ENCODE results near the gene TOLLIP. TPM values are rescaled to one million over a fixed set of nuclear protein-coding genes. Genes with fewer than 3 reads are reported as not detected.
A peak's percentile ranks its signal among the peaks of the same experiment; 100 is the strongest.

Gene TOLLIP
- total RNA-seq, 1 experiment from 2014 or later: 32.3 TPM

DNA sequence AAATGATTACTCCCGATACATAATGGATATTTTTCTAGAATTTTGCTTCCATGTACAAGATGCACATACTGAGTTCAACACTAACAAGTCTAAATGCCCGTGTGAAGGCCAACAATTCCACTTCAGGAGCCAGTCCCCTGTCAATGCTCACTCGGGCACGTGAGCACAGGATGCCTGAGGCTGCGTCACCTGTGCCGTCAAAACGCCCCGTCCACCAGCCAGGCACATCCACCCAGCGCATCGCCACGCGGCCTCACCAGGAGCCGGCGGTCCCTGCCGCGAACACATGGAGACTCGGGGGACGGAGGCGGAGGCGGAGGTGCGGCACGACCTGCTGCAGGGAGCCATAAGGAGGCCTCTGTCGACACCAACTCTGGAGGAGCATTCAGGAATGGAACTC lies 9.8 kb downstream of the TOLLIP start:
- Histone ChIP-seq H3K23me2 (ENCODE audit: insufficient read length, low read depth, low read length, poor library complexity, severe bottlenecking) (no peaks in the 10 kb centered on the region), H4K8ac (replicated peaks; ENCODE audit: insufficient read length, low read depth, low read length) (no peak overlapping the region), H2BK5ac (ENCODE audit: insufficient read length, low read length) (no peak overlapping the region), H3K79me2 (ENCODE audit: insufficient read depth, low read length) (peaks cover 1% of the 10 kb centered on the region; the same call in 1 of the 2 replicates), H2AK5ac (ENCODE audit: insufficient read length, low read length) (no peak overlapping the region), H3K18ac (ENCODE audit: insufficient read length, low read depth, low read length) (no peak overlapping the region), H3K56ac (ENCODE audit: insufficient read length, low read depth, low read length) (no peak overlapping the region), H4K91ac (ENCODE audit: insufficient read length, low read depth, low read length) (no peak overlapping the region), H3K79me1 (ENCODE audit: insufficient read depth, low read depth, low read length, poor library complexity, severe bottlenecking) (peaks cover 14% of the 10 kb centered on the region), H2AFZ (ENCODE audit: low read length) (no peak overlapping the region), H3K4ac (ENCODE audit: low read depth, low read length) (no peak overlapping the region), H3K4me1 (ENCODE audit: insufficient read depth, low read length) (no peaks in the 10 kb centered on the region; the same call in 1 of the 2 replicates), H2BK12ac (ENCODE audit: insufficient read length, low read depth, low read length) (no peak overlapping the region), H4K20me1 (ENCODE audit: control insufficient read depth, insufficient read depth, insufficient read length) (no peaks in the 10 kb centered on the region), H4K5ac (ENCODE audit: insufficient read length, low read depth, low read length) (no peak overlapping the region), H3K27me3 (ENCODE audit: insufficient read depth, low read length) (no peaks in the 10 kb centered on the region), H3T11ph (ENCODE audit: low read length) (no peak overlapping the region), H3K9ac (ENCODE audit: extremely low read depth, insufficient read length, low read length) (no peak overlapping the region), H3K14ac (ENCODE audit: insufficient read depth, low read length) (no peak overlapping the region), H3K27ac (ENCODE audit: insufficient read length, low read depth, low read length) (no peak overlapping the region), H3K23ac (ENCODE audit: insufficient read length, low read depth, low read length) (no peak overlapping the region), H3K4me2 (ENCODE audit: insufficient read depth, insufficient read length, low read length) (no peak overlapping the region), H3K9me3 (ENCODE audit: control insufficient read depth, low read depth, low read length) (no peaks in the 10 kb centered on the region), H2BK20ac (ENCODE audit: low read depth, low read length, poor library complexity, severe bottlenecking) (no peak overlapping the region), H2BK15ac (ENCODE audit: low read depth, low read length) (no peak overlapping the region), H2BK120ac (ENCODE audit: low read depth, low read length, poor library complexity, severe bottlenecking) (no peak overlapping the region)
- no peak overlapping the region for H3K27ac Mint-ChIP-seq
- WGBS (ENCODE audit: extremely low coverage, insufficient read length, low lambda C conversion rate): no CpG with 5 or more reads among the region's 23 CpGs
- TF ChIP-seq, protein P1, sequence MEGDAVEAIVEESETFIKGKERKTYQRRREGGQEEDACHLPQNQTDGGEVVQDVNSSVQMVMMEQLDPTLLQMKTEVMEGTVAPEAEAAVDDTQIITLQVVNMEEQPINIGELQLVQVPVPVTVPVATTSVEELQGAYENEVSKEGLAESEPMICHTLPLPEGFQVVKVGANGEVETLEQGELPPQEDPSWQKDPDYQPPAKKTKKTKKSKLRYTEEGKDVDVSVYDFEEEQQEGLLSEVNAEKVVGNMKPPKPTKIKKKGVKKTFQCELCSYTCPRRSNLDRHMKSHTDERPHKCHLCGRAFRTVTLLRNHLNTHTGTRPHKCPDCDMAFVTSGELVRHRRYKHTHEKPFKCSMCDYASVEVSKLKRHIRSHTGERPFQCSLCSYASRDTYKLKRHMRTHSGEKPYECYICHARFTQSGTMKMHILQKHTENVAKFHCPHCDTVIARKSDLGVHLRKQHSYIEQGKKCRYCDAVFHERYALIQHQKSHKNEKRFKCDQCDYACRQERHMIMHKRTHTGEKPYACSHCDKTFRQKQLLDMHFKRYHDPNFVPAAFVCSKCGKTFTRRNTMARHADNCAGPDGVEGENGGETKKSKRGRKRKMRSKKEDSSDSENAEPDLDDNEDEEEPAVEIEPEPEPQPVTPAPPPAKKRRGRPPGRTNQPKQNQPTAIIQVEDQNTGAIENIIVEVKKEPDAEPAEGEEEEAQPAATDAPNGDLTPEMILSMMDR (conservative IDR thresholded peaks at IDR 0.05): no peak
- H3K9me3 Mint-ChIP-seq: no peaks in the 10 kb centered on the region
- H3K4me1 Mint-ChIP-seq: peaks cover 21 to 32% of the 10 kb centered on the region in 2 experiments
- no peaks in the 10 kb centered on the region for H3K27me3 Mint-ChIP-seq (ENCODE audit: low read depth)
- DNase-seq: peak; percentile 31
- H3K4me3 Mint-ChIP-seq: no peak overlapping the region
- peaks cover 2 to 12% (median 5%) of the 10 kb centered on the region in 3 experiments; a peak in 4 of 7 replicates for H3K36me3 Mint-ChIP-seq (ENCODE audit: insufficient read depth in 1 of 3, low read depth in 3 of 3)

Measured in H9 (cell line).